Measurements from ENCODE around the gene NDUFA6. TPM values are rescaled to one million over a fixed set of nuclear protein-coding genes. Genes with fewer than 3 reads are reported as not detected.
A peak's percentile ranks its signal among the peaks of the same experiment; 100 is the strongest.

The NDUFA6 gene
- total RNA-seq (2016; rRNA removed; fragmentation: Illumina TruSeq; extraction: Trizol), result 87.8 and 107 TPM in 2 replicates
- 30.3 and 32.0 TPM in 2 replicates for total RNA-seq (2016; cell fraction: cytosol; rRNA removed; fragmentation: Illumina TruSeq; extraction: Trizol; ENCODE audit: low read depth)
- 97.5 and 126 TPM in 2 replicates for total RNA-seq (2016; cell fraction: insoluble cytoplasmic fraction; rRNA removed; fragmentation: Illumina TruSeq; extraction: Trizol)
- total RNA-seq (2016; cell fraction: membrane; rRNA removed; fragmentation: Illumina TruSeq; extraction: Trizol), result 35.9 and 38.9 TPM in 2 replicates
- total RNA-seq (2016; cell fraction: nucleus; rRNA removed; fragmentation: Illumina TruSeq; extraction: Trizol), result 42.2 and 49.2 TPM in 2 replicates
- polyA plus RNA-seq (2011; rRNA removed), result 64.4 and 68.5 TPM in 2 replicates
- 57.0 and 63.1 TPM in 2 replicates for polyA plus RNA-seq (2011; cell fraction: cytosol; rRNA removed)
- polyA plus RNA-seq (2011; cell fraction: nucleus; rRNA removed), result 12.8 and 16.1 TPM in 2 replicates
- polyA plus RNA-seq (2012), result 89.3 and 94.8 TPM in 2 replicates
- polyA plus RNA-seq (2016; cell fraction: cytosol; fragmentation: Illumina TruSeq; extraction: Trizol; ENCODE audit: low read depth), result 38.8 and 39.9 TPM in 2 replicates
- polyA plus RNA-seq (2016; cell fraction: insoluble cytoplasmic fraction; fragmentation: Illumina TruSeq; extraction: Trizol; ENCODE audit: low read depth), result 148 TPM in 2 replicates
- 33.5 and 37.6 TPM in 2 replicates for polyA plus RNA-seq (2016; cell fraction: membrane; fragmentation: Illumina TruSeq; extraction: Trizol; ENCODE audit: low read depth)
- 91.1 and 93.0 TPM in 2 replicates for polyA plus RNA-seq (2016; cell fraction: nucleus; fragmentation: Illumina TruSeq; extraction: Trizol; ENCODE audit: insufficient read depth, low read depth)
- polyA minus RNA-seq (2011; rRNA and poly(A)+ RNA removed; ENCODE audit: low replicate concordance), result 16.6 and 26.0 TPM in 2 replicates
- polyA minus RNA-seq (2011; cell fraction: cytosol; rRNA and poly(A)+ RNA removed), result 16.4 and 21.7 TPM in 2 replicates
- polyA minus RNA-seq (2011; cell fraction: nucleus; rRNA and poly(A)+ RNA removed), result 16.2 and 17.2 TPM in 2 replicates
- percentile 88 among the genes with signal in this experiment for Bru-seq, nascent RNA
- percentile 94 among the genes with signal in this experiment for BruChase-seq, experiment 1, labeled RNA remaining after a 6-hour chase
- percentile 88 among the genes with signal in this experiment for BruChase-seq, experiment 2, labeled RNA remaining after a 2-hour chase
- long read RNA-seq, experiment 1, transcript NDUFA6-202 (3 exons, 1,256 nt), result major isoform, 250 of 253 reads
- long read RNA-seq, experiment 1, partial matches to known transcripts, result 0 of 253 reads
- long read RNA-seq, experiment 1, other reads (novel, unspliced or antisense), result 2 of 253 reads
- long read RNA-seq, experiment 2, transcript NDUFA6-202 (3 exons, 1,256 nt), result major isoform, 195 of 203 reads
- long read RNA-seq, experiment 2, partial matches to known transcripts, result 0 of 203 reads
- long read RNA-seq, experiment 2, other reads (novel, unspliced or antisense), result 4 of 203 reads

- H3K27me3 ChIP-seq (ENCODE audit: control insufficient read depth in 1 of 2, insufficient read depth in 2 of 2, low read length in 2 of 2), result no peaks in the 10 kb centered on the region
- peak within 1 kb of the TSS; percentile 99 for H3K27ac ChIP-seq (ENCODE audit: extremely low read length, insufficient read depth, low read length)
- H4K20me1 ChIP-seq (ENCODE audit: insufficient read depth, low read length), result no peaks in the 10 kb centered on the region
- WGBS (ENCODE audit: low lambda C conversion rate), result 2% methylated on average over 18 of the region's 71 CpGs
- BruUV-seq (replicated peaks), result no TSS peak
- intact Hi-C loops (cut with micrococcal nuclease; ENCODE audit: unreplicated experiment), result loop anchor here (1.0 kb wide), 2 partner anchors 11 to 22 kb away; no protein-coding TSS in a partner anchor
- FAIRE-seq, result peak; percentile 88
- peaks cover 23% of the 10 kb centered on the region for H3K4me1 ChIP-seq (ENCODE audit: insufficient read depth, low read length)
- peak; percentile 97 for DNase-seq (ENCODE audit: low spot score)
- POLR2A ChIA-PET, result interaction anchor here (0.6 to 4.3 kb wide), 17 partner anchors 11 to 346 kb away, joined by 3 to 89 read pairs (median 4); partner anchors contain the start of genes CCDC134, CENPM, NAGA and SMDT1
- in situ Hi-C loops (cut with HindIII; ENCODE audit: extremely low pct_ligation_motif_present, low pct_unique_long_range_greater_than_20kb), result no loop called here
- peak within 1 kb of the TSS; percentile 84 to 98 (median 91) for H3K4me3 ChIP-seq (replicated peaks in 1 of 3; ENCODE audit: insufficient read depth in 1 of 3, low read depth in 2 of 3, low read length in 3 of 3)
- H3K79me2 ChIP-seq (ENCODE audit: insufficient read depth, low read length), result peaks cover 17% of the 10 kb centered on the region
- peak within 1 kb of the TSS; percentile 98 for H3K9ac ChIP-seq (ENCODE audit: insufficient read depth, low read depth, low read length)
- no peaks in the 10 kb centered on the region for H3K9me3 ChIP-seq (ENCODE audit: low read length)
- H3K36me3 ChIP-seq (replicated peaks in 1 of 2; ENCODE audit: control insufficient read depth in 1 of 2, insufficient read depth in 2 of 2, low read length in 2 of 2), result peaks cover 8 to 13% of the 10 kb centered on the region in 2 experiments
- no peak within 1 kb of the TSS for H2AFZ ChIP-seq (ENCODE audit: low read length)
- CTCF ChIA-PET (ENCODE audit: low intra/inter-chr PET ratio, low total read pairs), result interaction anchor here (0.7 to 3.4 kb wide), 3 partner anchors 11 to 347 kb away, joined by 3 to 35 read pairs (median 3); partner anchors contain the start of gene SMDT1
- peak within 1 kb of the TSS; percentile 86 for H3K4me2 ChIP-seq (ENCODE audit: low read depth, low read length)
- peak; percentile 95 for ATAC-seq
- TF ChIP-seq ARID4A (CRISPR knock-in tag; IDR thresholded peaks at IDR 0.05; ENCODE audit: borderline replicate concordance) (peak; percentile 94; the same call in 1 of the 2 replicates), DNMT3B (CRISPR knock-in tag; conservative IDR thresholded peaks at IDR 0.05) (no peak), ZFY (CRISPR knock-in tag; IDR thresholded peaks at IDR 0.05) (peak; percentile 95), TARDBP (CRISPR knock-in tag; IDR thresholded peaks at IDR 0.05) (no peak; the same call in 1 of the 2 replicates), EZH2 (conservative IDR thresholded peaks at IDR 0.05; ENCODE audit: low read depth, low read length) (no peak), ZNF691 (CRISPR knock-in tag; IDR thresholded peaks at IDR 0.05; ENCODE audit: borderline replicate concordance, low read depth) (no peak), MEIS1 (CRISPR knock-in tag; IDR thresholded peaks at IDR 0.05; ENCODE audit: borderline replicate concordance) (no peak), ZFP62 (CRISPR knock-in tag; IDR thresholded peaks at IDR 0.05) (no peak), ZNF615 (CRISPR knock-in tag; IDR thresholded peaks at IDR 0.05; ENCODE audit: borderline replicate concordance) (no peak), ZMAT5 (CRISPR knock-in tag; IDR thresholded peaks at IDR 0.05; ENCODE audit: borderline replicate concordance, low read depth) (no peak), HHEX (CRISPR knock-in tag; IDR thresholded peaks at IDR 0.05) (no peak)
These were observed at the start of gene NDUFA6 for GRCh38 chr22:42090596-42091454. Gene NDUFA6, minus strand, starts transcription at chr22:42090772. Its CDS starts 28 bp downstream, at chr22:42090744.

Data from HepG2 (cell line).